HepG2 (cell line): ENCODE results near the gene SLC34A3. TPM values are rescaled to one million over a fixed set of nuclear protein-coding genes. Genes with fewer than 3 reads are reported as not detected.

Source experiments
- ARID5B ChIP-seq: IDR thresholded peaks from 2 replicates; pipeline ENCODE4 v1.4.0; 2020; ENCODE audit warnings: mild to moderate bottlenecking, missing genetic modification reagents
- ATM ChIP-seq: fragments of 450-650 bp; IDR thresholded peaks from 2 replicates; pipeline ENCODE4 v1.7.1; 2017; ENCODE audit warnings: mild to moderate bottlenecking, borderline replicate concordance
- DNMT3B ChIP-seq: conservative IDR thresholded peaks from 2 replicates; pipeline ENCODE4 v1.6.1; 2016; ENCODE audit warnings: missing biosample characterization, control low read depth
- ETV5 ChIP-seq: IDR thresholded peaks from 2 replicates; pipeline ENCODE4 v1.6.1; 2018; ENCODE audit warnings: missing biosample characterization, missing genetic modification reagents, inconsistent platforms, borderline replicate concordance
- EZH2 ChIP-seq: conservative IDR thresholded peaks from 2 replicates; pipeline ENCODE4 v1.6.1; 2012; ENCODE audit warnings: mild to moderate bottlenecking, low read depth, low read length, moderate library complexity
- FOXK1 ChIP-seq: sonication (generic); formaldehyde crosslinking; IDR thresholded peaks from 2 replicates; pipeline ENCODE4 v1.4.0; 2020; ENCODE audit warnings: low read depth, missing genetic modification reagents, borderline replicate concordance
- GZF1 ChIP-seq: sonication (generic); formaldehyde crosslinking; IDR thresholded peaks from 2 replicates; pipeline ENCODE4 v1.5.1; 2020; ENCODE audit warnings: mild to moderate bottlenecking, missing genetic modification reagents
- MAFF ChIP-seq: IDR thresholded peaks from 2 replicates; pipeline ENCODE4 v1.6.1; 2011; ENCODE audit warnings: low read depth, low read length, improper control_type of control experiment
- TAF15 ChIP-seq: fragments of 200-400 bp; formaldehyde crosslinking; IDR thresholded peaks from one replicate; pipeline ENCODE4 v1.6.1; 2018; ENCODE audit warnings: mild to moderate bottlenecking, low read depth, low read length; ENCODE audit not compliant: poor library complexity, severe bottlenecking
- TGIF2 ChIP-seq: IDR thresholded peaks from 2 replicates; pipeline ENCODE4 v1.6.1; 2016; ENCODE audit warnings: control low read depth, missing compliant biosample characterization
- TRIM22 ChIP-seq: fragments of 450-650 bp; IDR thresholded peaks from 2 replicates; pipeline ENCODE4 v1.6.1; 2017
- UBTF ChIP-seq: sonication (generic); formaldehyde crosslinking; IDR thresholded peaks from 2 replicates; pipeline ENCODE4 v1.4.0; 2020; ENCODE audit warnings: mild to moderate bottlenecking, missing genetic modification reagents
- ZBTB42 ChIP-seq: sonication (generic); formaldehyde crosslinking; IDR thresholded peaks from 2 replicates; pipeline ENCODE4 v1.5.0; 2020; ENCODE audit warnings: mild to moderate bottlenecking, missing genetic modification reagents
- ZFX ChIP-seq: sonication (generic); formaldehyde crosslinking; IDR thresholded peaks from 2 replicates; pipeline ENCODE4 v1.4.0; 2020; ENCODE audit warnings: mild to moderate bottlenecking, low read depth, missing genetic modification reagents, moderate library complexity
- ZNF264 ChIP-seq: sonication (generic); formaldehyde crosslinking; IDR thresholded peaks from 2 replicates; pipeline ENCODE4 v1.4.0; 2020; ENCODE audit warnings: missing genetic modification reagents
- ZNF503 ChIP-seq: sonication (generic); formaldehyde crosslinking; IDR thresholded peaks from 2 replicates; pipeline ENCODE4 v1.4.0; 2020; ENCODE audit warnings: missing genetic modification reagents
- ZNF761 ChIP-seq: sonication (generic); formaldehyde crosslinking; conservative IDR thresholded peaks from 2 replicates; pipeline ENCODE4 v1.4.0; 2020; ENCODE audit warnings: mild to moderate bottlenecking, missing genetic modification reagents
- ZNF841 ChIP-seq: sonication (generic); formaldehyde crosslinking; IDR thresholded peaks from 2 replicates; pipeline ENCODE4 v1.8.1; 2023; ENCODE audit warnings: missing genetic modification reagents, borderline replicate concordance
- ZSCAN25 ChIP-seq: sonication (generic); formaldehyde crosslinking; IDR thresholded peaks from 2 replicates; pipeline ENCODE4 v1.8.0; 2022; ENCODE audit warnings: mild to moderate bottlenecking, missing genetic modification reagents
- ZSCAN9 ChIP-seq: IDR thresholded peaks from 2 replicates; pipeline ENCODE4 v1.6.1; 2016; ENCODE audit warnings: borderline replicate concordance
- polyA plus RNA-seq, 8 experiments: library from polyadenylated mRNA; depleted of rRNA in 3 of 8; stranded (reverse) in 7 of 8; unstranded in 1 of 8; fragments of >200 nt; fragmentation: Illumina TruSeq in 4 of 8; extraction: Trizol in 4 of 8; gene quantifications; 2 replicates each; pipeline versions ENCODE4 v1.2.1 to v1.2.3, GENCODE V29; 2011 to 2016; ENCODE audit warnings: low read depth in 4 of 8, missing spikeins in 1 of 8, mixed read lengths in 1 of 8; ENCODE audit not compliant: insufficient read depth in 1 of 8
- total RNA-seq, 5 experiments: library from RNA; depleted of rRNA; stranded (reverse); fragments of >200 nt; fragmentation: Illumina TruSeq; extraction: Trizol; gene quantifications; 2 replicates each; pipeline ENCODE4 v1.2.3, GENCODE V29; 2016; ENCODE audit warnings: low read depth in 1 of 5

SLC34A3 gene
- total and polyA plus RNA-seq, 2 of the 13 experiments (the other 11 are each of a cell fraction or from before 2014, with no cell fraction given), result 0.07 to 1.0 TPM

GRCh38 chr9:137217276-137218211, 13.2 kb upstream of the SLC34A3 start (continued):
- TF ChIP-seq TRIM22 (no peak), ZSCAN9 (CRISPR knock-in tag) (no peak; the same call in 1 of the 2 replicates), ZNF761 (peak; percentile 53; the same call in 1 of the 2 replicates), ZBTB42 (CRISPR knock-in tag) (no peak), ZFX (CRISPR knock-in tag) (peak; percentile 65), FOXK1 (CRISPR knock-in tag) (no peak; the same call in 1 of the 2 replicates), ZNF841 (CRISPR knock-in tag) (no peak), EZH2 (no peak), ZNF503 (CRISPR knock-in tag) (peak; percentile 40; the same call in 1 of the 2 replicates), TAF15 (no peak), UBTF (peak; percentile 48; the same call in 1 of the 2 replicates), GZF1 (no peak), TGIF2 (no peak), ZNF264 (CRISPR knock-in tag) (no peak), ZSCAN25 (CRISPR knock-in tag) (peak; percentile 54; the same call in 1 of the 2 replicates), ETV5 (CRISPR knock-in tag) (peak; percentile 55; the same call in 1 of the 2 replicates), ATM (no peak), DNMT3B (no peak), ARID5B (CRISPR knock-in tag) (no peak; the same call in 1 of the 2 replicates), MAFF (no peak)
